ENCODE measurements around the gene GRIN1. TPM values are rescaled to one million over a fixed set of nuclear protein-coding genes. Genes with fewer than 3 reads are reported as not detected.

The GRIN1 gene
- total RNA-seq, 1 donor from 2014 or later: 0.18 TPM

- Mint-ChIP-seq H3K36me3 (ENCODE audit: low read depth, unreplicated experiment) (peaks cover 3% of the 10 kb centered on the region), H3K27me3 (ENCODE audit: low read depth, unreplicated experiment) (no peaks in the 10 kb centered on the region), H3K27ac (ENCODE audit: unreplicated experiment) (no peak overlapping the region), H3K4me3 (ENCODE audit: unreplicated experiment) (no peak overlapping the region), H3K4me1 (ENCODE audit: low read depth, unreplicated experiment) (no peaks in the 10 kb centered on the region), H3K9me3 (ENCODE audit: unreplicated experiment) (no peaks in the 10 kb centered on the region)
- no peak for DNase-seq (ENCODE audit: low read depth)
- H2AFZ ChIP-seq (ENCODE audit: low read depth, low read length): no peak overlapping the region
- H4K20me1 ChIP-seq (ENCODE audit: insufficient read depth, low read length): no peaks in the 10 kb centered on the region
- H3K9me3 ChIP-seq (ENCODE audit: insufficient read depth, low read depth, low read length): peaks cover 2% of the 10 kb centered on the region
- no peak for FAIRE-seq
- peaks cover 2% of the 10 kb centered on the region for H3K36me3 ChIP-seq (ENCODE audit: insufficient read depth, low read length)
- no peak overlapping the region for H3K27ac ChIP-seq (ENCODE audit: low read depth, low read length)
- no peak for TF ChIP-seq CTCF (IDR thresholded peaks at IDR 0.05; ENCODE audit: insufficient read depth, low read depth, low read length)
- no peak for TF ChIP-seq EZH2 (IDR thresholded peaks at IDR 0.05; ENCODE audit: insufficient read depth, low read length)
- H3K4me2 ChIP-seq (ENCODE audit: low read length): no peak overlapping the region
- H3K79me2 ChIP-seq (ENCODE audit: insufficient read depth, low read length): no peaks in the 10 kb centered on the region
- no peak overlapping the region for H3K9ac ChIP-seq (ENCODE audit: low read length)
- no peaks in the 10 kb centered on the region for H3K4me1 ChIP-seq (ENCODE audit: insufficient read depth, low read length)
- no peak overlapping the region for H3K4me3 ChIP-seq (ENCODE audit: insufficient read depth, low read depth, low read length)
- no peaks in the 10 kb centered on the region for H3K27me3 ChIP-seq (ENCODE audit: insufficient read depth, low read length)
Measured at GRCh38 chr9:137108608-137109249, 30.2 kb upstream of the GRIN1 start.

GRCh38 chr9:137109250-137110146 is 29.5 kb upstream of the GRIN1 start:
- no peaks in the 10 kb centered on the region for H3K36me3 ChIP-seq (ENCODE audit: insufficient read depth, low read length)
- no peaks in the 10 kb centered on the region for H3K27me3 ChIP-seq (ENCODE audit: insufficient read depth, low read length)
- H3K9me3 ChIP-seq (ENCODE audit: insufficient read depth, low read depth, low read length): no peaks in the 10 kb centered on the region
- no peak overlapping the region for H3K4me3 ChIP-seq (ENCODE audit: insufficient read depth, low read depth, low read length)
- Mint-ChIP-seq H3K4me3 (ENCODE audit: unreplicated experiment) (no peak overlapping the region), H3K27me3 (ENCODE audit: low read depth, unreplicated experiment) (no peaks in the 10 kb centered on the region), H3K9me3 (ENCODE audit: unreplicated experiment) (no peaks in the 10 kb centered on the region), H3K36me3 (ENCODE audit: low read depth, unreplicated experiment) (no peaks in the 10 kb centered on the region), H3K27ac (ENCODE audit: unreplicated experiment) (no peak overlapping the region), H3K4me1 (ENCODE audit: low read depth, unreplicated experiment) (no peaks in the 10 kb centered on the region)
- DNase-seq (ENCODE audit: low read depth): no peak
- FAIRE-seq: no peak
- TF ChIP-seq EZH2 (IDR thresholded peaks at IDR 0.05; ENCODE audit: insufficient read depth, low read length) (no peak), CTCF (IDR thresholded peaks at IDR 0.05; ENCODE audit: insufficient read depth, low read depth, low read length) (no peak)
- no peak overlapping the region for H3K27ac ChIP-seq (ENCODE audit: low read depth, low read length)
- no peak overlapping the region for H3K9ac ChIP-seq (ENCODE audit: low read length)
- no peaks in the 10 kb centered on the region for H3K4me1 ChIP-seq (ENCODE audit: insufficient read depth, low read length)
- no peak overlapping the region for H3K4me2 ChIP-seq (ENCODE audit: low read length)
- H2AFZ ChIP-seq (ENCODE audit: low read depth, low read length): no peak overlapping the region
- H3K79me2 ChIP-seq (ENCODE audit: insufficient read depth, low read length): no peaks in the 10 kb centered on the region
- H4K20me1 ChIP-seq (ENCODE audit: insufficient read depth, low read length): no peaks in the 10 kb centered on the region

Data from astrocyte (in vitro differentiated cells and primary cell).